Effector memory CD8-positive, alpha-beta T cell (primary cell): Measurements from ENCODE around the gene CH25H.
"Not testable (repeated sequence)": the region's sequence is repeated elsewhere in the genome, so short reads cannot be mapped to it uniquely, and the experiment has no call there.

Experiments used
- ATAC-seq: fragments of 150-1000 bp; cut with Tn5 transposase; replicated peaks from 2 replicates; pipeline ENCODE4 v1.10.0; 2021; ENCODE audit warnings: mild to moderate bottlenecking, moderate library complexity
- DNase-seq, 3 experiments: peaks; one replicate each; pipeline ENCODE4 v3.0.0; 2021
- H3K27ac Mint-ChIP-seq, 2 donors: one replicate each; pipeline ENCODE4 v1.8.0; 2022; ENCODE audit warnings: mild to moderate bottlenecking in 2 of 2, mixed read lengths in 2 of 2, moderate library complexity in 2 of 2
- H3K27me3 Mint-ChIP-seq, 2 donors: one replicate each; pipeline ENCODE4 v1.8.0; 2022; ENCODE audit warnings: mixed read lengths in 2 of 2
- H3K36me3 Mint-ChIP-seq: one replicate; pipeline ENCODE4 v1.8.0; 2022; ENCODE audit warnings: mild to moderate bottlenecking, moderate library complexity, mixed read lengths; ENCODE audit not compliant: insufficient read depth
- H3K4me1 Mint-ChIP-seq, 2 donors: one replicate each; pipeline ENCODE4 v1.8.0; 2022; ENCODE audit warnings: low read depth in 2 of 2, mixed read lengths in 2 of 2
- H3K4me3 Mint-ChIP-seq, 2 donors: one replicate each; pipeline ENCODE4 v1.8.0; 2022; ENCODE audit warnings: mild to moderate bottlenecking in 2 of 2, mixed read lengths in 2 of 2, moderate library complexity in 2 of 2
- H3K9me3 Mint-ChIP-seq, 2 donors: one replicate each; pipeline ENCODE4 v1.8.0; 2022; ENCODE audit warnings: mixed read lengths in 2 of 2

Gene CH25H

DNA sequence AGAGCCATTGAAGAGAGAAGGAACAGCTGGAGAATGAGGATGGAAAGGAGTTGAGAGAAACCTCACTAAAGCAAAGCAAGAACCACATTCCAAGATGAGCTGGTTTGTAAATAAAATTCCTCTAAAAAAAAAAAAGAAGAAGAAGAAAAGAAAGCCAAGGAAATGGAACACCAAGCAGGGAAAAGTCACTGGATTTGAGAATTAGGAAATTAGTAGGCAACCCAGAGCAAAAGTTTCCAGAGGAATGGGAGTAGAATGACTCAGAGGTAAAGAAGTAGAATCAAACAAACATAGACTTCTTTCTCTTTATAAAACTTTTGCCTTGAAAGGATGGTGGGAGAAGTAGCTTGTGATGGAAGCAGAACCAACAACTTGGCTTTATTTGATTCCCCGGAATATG lies 3.9 kb downstream of the CH25H start:
- no peak for ATAC-seq
- Mint-ChIP-seq H3K27ac (no peak overlapping the region), H3K9me3 (no peaks in the 10 kb centered on the region), H3K4me3 (no peak overlapping the region), H3K36me3 (peaks cover 6% of the 10 kb centered on the region), H3K4me1 (peaks cover 14 to 16% of the 10 kb centered on the region in 2 donors), H3K27me3 (peaks cover 0 to 13% of the 10 kb centered on the region in 2 donors)
- DNase-seq: no peak

DNA sequence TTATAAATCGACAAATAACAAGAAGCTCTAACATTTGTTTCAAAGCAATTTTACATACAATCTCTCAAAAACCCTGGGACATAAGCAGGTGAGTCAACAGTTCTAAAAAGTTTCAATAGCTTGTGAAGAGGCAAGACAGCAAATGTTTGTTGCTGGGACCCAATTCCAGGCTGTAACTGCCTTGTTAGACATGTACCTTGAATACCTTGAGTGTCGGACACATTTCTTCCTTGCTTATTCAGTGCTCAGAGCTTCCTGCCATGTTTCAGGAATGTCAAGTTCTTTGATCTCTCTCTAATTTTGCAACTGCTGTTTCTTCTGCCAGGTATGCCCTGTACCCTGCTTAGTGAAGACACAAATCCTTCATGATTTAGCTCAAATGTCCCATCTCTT lies 5.1 kb downstream of the CH25H start:
- H3K27me3 Mint-ChIP-seq: peaks cover 0 to 13% of the 10 kb centered on the region in 2 donors
- no peaks in the 10 kb centered on the region for H3K9me3 Mint-ChIP-seq
- H3K4me1 Mint-ChIP-seq: peaks cover 8 to 15% of the 10 kb centered on the region in 2 donors
- no peak overlapping the region for H3K4me3 Mint-ChIP-seq
- H3K27ac Mint-ChIP-seq: no peak overlapping the region
- DNase-seq (no peak), ATAC-seq (no peak)
- peaks cover 6% of the 10 kb centered on the region for H3K36me3 Mint-ChIP-seq

DNA sequence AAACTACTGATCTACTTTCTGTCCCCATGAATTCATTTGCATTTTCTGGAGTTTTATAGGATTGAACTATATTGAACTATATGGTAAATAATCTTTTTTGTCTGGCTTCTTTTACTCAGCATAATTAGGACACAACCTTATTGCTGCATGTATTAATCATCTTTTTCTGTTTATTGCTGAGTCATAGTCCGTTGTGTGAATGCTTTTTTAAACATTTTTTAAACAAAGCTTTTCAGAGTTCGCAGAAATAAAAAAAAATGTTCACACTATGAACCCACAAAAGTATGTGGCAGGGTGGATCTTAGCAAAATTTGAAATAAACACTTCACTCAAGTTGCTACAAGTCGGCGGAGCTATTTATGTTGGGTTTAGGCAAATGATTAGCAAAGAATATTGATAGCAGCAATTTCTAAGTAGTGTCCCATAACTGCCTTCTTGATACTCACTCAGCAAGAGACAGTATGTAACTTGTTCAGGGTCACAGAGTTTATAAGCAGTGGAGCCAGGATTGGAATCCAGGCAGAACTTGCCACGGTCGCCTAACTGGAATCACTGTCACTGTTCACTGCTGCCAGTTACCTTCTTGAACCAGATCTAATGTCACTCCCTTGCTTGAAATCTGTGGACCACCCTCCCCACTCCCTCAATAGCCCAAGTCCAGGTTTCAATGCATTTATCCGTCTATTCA lies 5.6 kb downstream of the CH25H start:
- ATAC-seq (no peak), DNase-seq (no peak)
- Mint-ChIP-seq H3K4me3 (peak overlapping the region in 1 of 2 donors; percentile 23), H3K9me3 (no peaks in the 10 kb centered on the region), H3K4me1 (peaks cover 3 to 10% of the 10 kb centered on the region in 2 donors), H3K27me3 (peaks cover 0 to 8% of the 10 kb centered on the region in 2 donors), H3K36me3 (peaks cover under 1% of the 10 kb centered on the region), H3K27ac (no peak overlapping the region)

DNA sequence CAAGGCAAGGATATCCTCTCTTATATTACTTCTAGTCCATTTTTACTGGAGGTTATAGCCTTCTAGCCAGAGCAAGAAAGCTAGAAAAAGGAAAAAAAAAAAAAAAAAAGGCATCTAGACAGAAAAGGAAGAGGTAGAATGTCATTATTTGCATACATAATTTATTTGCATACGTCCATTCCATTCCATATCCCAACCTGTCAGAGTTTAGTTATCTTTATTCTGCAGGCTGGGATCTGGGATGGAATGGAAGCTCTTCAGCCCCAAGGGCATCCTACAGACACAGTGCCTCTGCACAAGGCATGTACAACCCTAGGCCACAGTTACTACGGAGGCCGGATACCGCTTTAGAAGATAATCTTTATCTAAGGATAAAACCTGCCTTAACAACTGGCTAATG lies 9.6 kb downstream of the CH25H start:
- Mint-ChIP-seq H3K36me3 (no peaks in the 10 kb centered on the region), H3K4me1 (peaks cover 0 to 7% of the 10 kb centered on the region in 2 donors), H3K27ac (no peak overlapping the region), H3K9me3 (no peaks in the 10 kb centered on the region), H3K4me3 (no peak overlapping the region), H3K27me3 (peaks cover 15 to 20% of the 10 kb centered on the region in 2 donors)
- DNase-seq: no peak
- ATAC-seq: no peak

DNA sequence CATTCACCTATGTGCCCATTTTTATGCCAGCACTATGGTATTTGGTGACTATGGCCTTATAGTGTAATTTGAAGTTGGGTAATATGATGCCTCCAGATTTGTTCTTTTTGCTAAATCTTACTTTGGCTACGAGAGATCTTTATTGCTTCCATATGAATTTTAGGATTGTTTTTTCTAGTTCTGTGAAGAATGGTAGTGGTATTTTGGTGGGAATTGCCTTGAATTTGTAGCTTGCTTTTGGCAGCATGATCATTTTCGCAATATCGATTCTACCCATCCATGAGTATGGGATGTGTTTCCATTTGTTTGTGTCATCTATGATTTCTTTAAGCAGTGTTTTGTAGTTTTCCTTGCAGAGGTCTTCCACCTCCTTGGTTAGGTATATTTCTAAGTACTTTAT lies 15.8 kb downstream of the CH25H start:
- not testable (repeated sequence) for H3K4me3 Mint-ChIP-seq, ATAC-seq

DNA sequence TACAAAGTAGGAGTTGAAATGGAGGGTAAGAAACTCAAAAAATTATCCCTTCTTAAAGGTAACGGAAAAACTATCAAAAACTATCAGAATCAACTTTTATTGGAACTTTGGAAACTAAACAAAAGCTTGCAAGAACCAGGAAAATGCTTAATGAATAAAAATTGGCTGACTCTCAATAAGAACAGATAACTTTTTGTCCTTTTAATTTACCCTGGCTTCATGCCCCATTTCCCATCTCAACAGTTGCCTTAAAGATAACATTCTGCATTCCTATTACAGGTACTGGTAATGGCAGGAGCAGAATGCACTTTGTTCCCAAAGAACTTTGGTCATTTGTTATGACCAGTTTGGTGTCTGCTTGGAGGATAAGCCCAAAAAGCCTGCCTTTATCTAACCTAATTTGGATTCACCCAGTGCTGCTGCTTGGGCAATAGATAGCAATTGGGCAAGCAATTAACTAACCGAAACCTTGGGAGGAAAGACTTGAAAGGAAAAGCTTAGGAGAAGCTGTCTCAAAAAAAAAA lies 17.8 kb downstream of the CH25H start:
- no peak for DNase-seq
- Mint-ChIP-seq H3K27me3 (peaks cover 28 to 47% of the 10 kb centered on the region in 2 donors), H3K4me1 (no peaks in the 10 kb centered on the region), H3K36me3 (no peaks in the 10 kb centered on the region), H3K27ac (no peak overlapping the region), H3K9me3 (no peaks in the 10 kb centered on the region), H3K4me3 (no peak overlapping the region)
- ATAC-seq: no peak

More for the DNA sequence above, 15.8 kb downstream of the CH25H start:
- not testable (repeated sequence) for H3K9me3 Mint-ChIP-seq, H3K4me1 Mint-ChIP-seq, H3K27ac Mint-ChIP-seq, H3K36me3 Mint-ChIP-seq, DNase-seq
- H3K27me3 Mint-ChIP-seq: peaks cover 28 to 43% of the 10 kb centered on the region in 2 donors

DNA sequence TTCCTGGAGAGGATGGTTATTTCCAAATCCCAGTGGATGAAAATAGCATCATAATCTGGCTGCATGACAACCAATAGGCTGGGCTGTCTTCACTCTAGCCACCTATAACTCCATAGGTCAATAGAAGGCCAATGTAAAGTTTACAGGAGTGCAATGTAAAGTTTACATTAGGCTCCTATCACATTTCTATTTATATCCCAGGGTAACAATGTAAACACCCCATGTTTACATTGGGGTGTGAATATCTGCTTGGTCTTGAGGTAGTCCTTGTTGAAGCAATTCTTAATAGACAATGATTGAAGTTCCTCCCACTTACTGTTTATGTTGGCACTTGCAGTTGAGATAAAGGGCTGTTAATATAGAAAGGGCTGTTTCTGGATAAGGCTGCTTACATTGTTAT lies 21.5 kb downstream of the CH25H start:
- H3K36me3 Mint-ChIP-seq: no peaks in the 10 kb centered on the region
- DNase-seq (no peak), ATAC-seq (no peak)
- no peaks in the 10 kb centered on the region for H3K4me1 Mint-ChIP-seq
- no peak overlapping the region for H3K27ac Mint-ChIP-seq
- no peaks in the 10 kb centered on the region for H3K9me3 Mint-ChIP-seq
- H3K27me3 Mint-ChIP-seq: peaks cover 1 to 25% of the 10 kb centered on the region in 2 donors
- H3K4me3 Mint-ChIP-seq: no peak overlapping the region

DNA sequence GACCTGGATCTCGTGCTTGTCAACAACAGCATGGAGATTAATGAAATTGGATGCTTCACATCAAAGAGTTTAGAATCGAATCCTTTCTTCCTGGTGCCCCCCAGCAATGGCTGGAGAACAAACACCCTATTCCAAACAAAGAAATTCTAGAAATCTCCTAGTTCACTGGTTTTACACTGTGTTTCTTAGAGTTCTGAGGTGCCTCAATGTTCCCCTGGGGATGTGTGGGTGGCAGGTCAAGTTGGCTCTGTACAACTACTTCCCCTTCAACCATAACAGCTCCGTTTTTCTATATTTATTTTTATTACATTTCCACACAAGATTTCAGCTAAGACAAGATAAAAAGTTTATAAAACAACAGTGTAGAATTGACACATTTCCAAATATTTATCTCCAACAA lies 22.5 kb downstream of the CH25H start:
- no peaks in the 10 kb centered on the region for H3K36me3 Mint-ChIP-seq
- no peak for ATAC-seq
- H3K27ac Mint-ChIP-seq: no peak overlapping the region

DNA sequence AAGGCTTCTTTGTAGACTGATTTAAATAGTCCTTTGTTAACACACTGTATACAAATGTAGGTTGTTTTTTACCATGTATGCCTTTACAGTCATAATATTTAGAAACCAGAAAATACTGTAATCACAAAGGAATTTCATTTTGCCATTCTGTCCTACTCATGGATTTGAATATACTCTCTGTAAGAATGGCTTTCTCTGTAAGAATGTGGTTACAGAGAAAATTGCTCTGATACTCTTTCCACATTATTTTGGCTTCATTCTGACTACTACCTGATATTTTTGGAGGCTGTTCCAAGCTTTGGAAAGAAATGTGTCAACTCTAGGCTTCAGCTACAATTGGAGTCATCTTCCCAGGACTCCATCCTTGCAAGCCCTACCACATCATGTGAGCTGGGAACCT lies 23.5 kb downstream of the CH25H start:
- H3K4me3 Mint-ChIP-seq: no peak overlapping the region
- H3K27ac Mint-ChIP-seq: no peak overlapping the region
- no peaks in the 10 kb centered on the region for H3K36me3 Mint-ChIP-seq
- peaks cover 0 to 27% of the 10 kb centered on the region in 2 donors for H3K27me3 Mint-ChIP-seq
- no peaks in the 10 kb centered on the region for H3K4me1 Mint-ChIP-seq
- ATAC-seq: no peak
- H3K9me3 Mint-ChIP-seq: no peaks in the 10 kb centered on the region
- no peak for DNase-seq

More for the DNA sequence above, 22.5 kb downstream of the CH25H start:
- H3K4me3 Mint-ChIP-seq: no peak overlapping the region
- no peak for DNase-seq
- H3K4me1 Mint-ChIP-seq: no peaks in the 10 kb centered on the region
- no peaks in the 10 kb centered on the region for H3K9me3 Mint-ChIP-seq
- H3K27me3 Mint-ChIP-seq: peaks cover 0 to 26% of the 10 kb centered on the region in 2 donors

DNA sequence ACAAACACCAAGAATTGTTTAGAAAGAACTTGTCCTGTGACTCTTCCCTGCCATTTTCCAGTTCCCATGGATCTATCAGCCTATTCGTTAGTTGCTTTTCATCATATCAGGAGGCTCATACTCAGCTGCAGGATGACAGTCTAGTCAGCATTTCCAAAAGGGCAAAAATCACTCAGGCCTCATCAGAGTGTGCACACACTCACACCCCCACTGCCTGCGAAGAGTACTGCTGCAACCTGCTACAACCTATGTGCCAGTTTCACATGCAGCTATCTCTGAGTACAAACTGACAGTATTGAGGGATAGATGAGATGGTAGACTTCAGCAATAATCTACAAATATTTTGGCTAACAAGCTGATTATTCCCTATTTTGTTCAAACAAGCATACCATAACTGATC lies 24.2 kb downstream of the CH25H start:
- no peak overlapping the region for H3K27ac Mint-ChIP-seq
- no peaks in the 10 kb centered on the region for H3K4me1 Mint-ChIP-seq
- peaks cover 0 to 27% of the 10 kb centered on the region in 2 donors for H3K27me3 Mint-ChIP-seq
- ATAC-seq: no peak
- DNase-seq: no peak
- H3K36me3 Mint-ChIP-seq: no peaks in the 10 kb centered on the region
- no peaks in the 10 kb centered on the region for H3K9me3 Mint-ChIP-seq
- no peak overlapping the region for H3K4me3 Mint-ChIP-seq

DNA sequence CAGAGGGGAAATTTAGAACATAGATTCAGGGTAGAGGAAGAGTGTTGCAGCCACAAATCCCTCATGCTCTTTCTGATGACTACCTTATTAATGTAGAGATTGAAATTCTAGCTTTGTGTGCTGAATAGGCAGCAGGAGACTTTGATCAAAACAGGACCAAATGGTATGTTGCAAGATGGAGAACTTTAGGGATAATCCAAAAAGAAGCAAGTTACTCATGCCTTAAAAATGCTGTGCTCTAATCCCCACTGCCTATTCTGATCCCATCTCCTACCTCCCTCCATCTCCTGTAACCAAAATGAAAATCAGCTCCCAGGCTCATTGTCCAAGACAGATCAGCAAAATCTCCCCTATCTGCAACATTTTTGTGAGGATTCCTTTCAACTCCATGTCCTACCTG lies 31.3 kb downstream of the CH25H start:
- DNase-seq (no peak), ATAC-seq (no peak)
- Mint-ChIP-seq H3K27ac (no peak overlapping the region), H3K4me1 (no peaks in the 10 kb centered on the region), H3K4me3 (no peak overlapping the region), H3K36me3 (no peaks in the 10 kb centered on the region), H3K9me3 (no peaks in the 10 kb centered on the region), H3K27me3 (peaks cover 28 to 32% of the 10 kb centered on the region in 2 donors)

DNA sequence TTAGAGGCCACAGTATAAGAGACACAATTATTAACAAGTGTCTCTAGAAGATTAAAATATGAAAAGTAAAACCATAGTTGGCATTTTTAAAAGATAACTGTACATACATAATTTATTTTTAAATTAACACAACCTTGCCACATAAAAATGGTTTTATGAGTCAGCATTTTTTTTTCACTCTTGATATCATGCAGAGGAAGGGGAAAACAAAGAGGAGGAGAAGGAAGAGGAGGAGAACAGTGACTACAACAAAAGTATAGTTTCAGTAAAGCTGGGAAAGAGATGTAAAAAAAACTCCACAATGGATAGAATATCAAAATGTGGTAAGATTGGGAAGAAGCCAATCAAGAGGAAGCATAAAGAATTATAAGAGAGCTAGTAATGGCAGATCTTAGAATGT lies 34.0 kb downstream of the CH25H start:
- Mint-ChIP-seq H3K4me1 (no peaks in the 10 kb centered on the region), H3K9me3 (no peaks in the 10 kb centered on the region), H3K27ac (no peak overlapping the region), H3K4me3 (no peak overlapping the region), H3K27me3 (peaks cover 35 to 38% of the 10 kb centered on the region in 2 donors), H3K36me3 (no peaks in the 10 kb centered on the region)
- DNase-seq: no peak
- ATAC-seq: no peak

DNA sequence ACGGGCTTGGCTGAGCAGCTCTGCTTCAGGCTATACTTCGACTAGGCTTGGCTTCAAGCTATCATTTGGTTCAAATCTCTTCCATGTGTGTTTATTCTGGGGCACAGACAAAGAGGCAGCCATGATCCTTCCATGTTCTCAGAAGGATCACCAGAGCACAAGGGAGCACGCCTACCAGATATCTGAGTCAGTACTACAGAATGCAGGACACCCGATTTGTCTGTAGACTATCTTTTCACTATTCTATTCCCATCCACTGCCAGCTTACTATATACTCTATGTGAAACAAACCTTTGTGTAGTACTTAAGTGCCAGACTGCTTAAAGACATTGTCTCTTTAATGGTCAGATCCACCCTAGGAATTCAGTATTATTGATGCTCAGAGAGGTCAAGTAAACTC lies 35.1 kb downstream of the CH25H start:
- no peak for ATAC-seq
- no peaks in the 10 kb centered on the region for H3K4me1 Mint-ChIP-seq
- H3K4me3 Mint-ChIP-seq: no peak overlapping the region
- H3K27me3 Mint-ChIP-seq: peaks cover 35 to 38% of the 10 kb centered on the region in 2 donors
- no peaks in the 10 kb centered on the region for H3K9me3 Mint-ChIP-seq
- H3K27ac Mint-ChIP-seq: no peak overlapping the region
- no peak for DNase-seq
- no peaks in the 10 kb centered on the region for H3K36me3 Mint-ChIP-seq

DNA sequence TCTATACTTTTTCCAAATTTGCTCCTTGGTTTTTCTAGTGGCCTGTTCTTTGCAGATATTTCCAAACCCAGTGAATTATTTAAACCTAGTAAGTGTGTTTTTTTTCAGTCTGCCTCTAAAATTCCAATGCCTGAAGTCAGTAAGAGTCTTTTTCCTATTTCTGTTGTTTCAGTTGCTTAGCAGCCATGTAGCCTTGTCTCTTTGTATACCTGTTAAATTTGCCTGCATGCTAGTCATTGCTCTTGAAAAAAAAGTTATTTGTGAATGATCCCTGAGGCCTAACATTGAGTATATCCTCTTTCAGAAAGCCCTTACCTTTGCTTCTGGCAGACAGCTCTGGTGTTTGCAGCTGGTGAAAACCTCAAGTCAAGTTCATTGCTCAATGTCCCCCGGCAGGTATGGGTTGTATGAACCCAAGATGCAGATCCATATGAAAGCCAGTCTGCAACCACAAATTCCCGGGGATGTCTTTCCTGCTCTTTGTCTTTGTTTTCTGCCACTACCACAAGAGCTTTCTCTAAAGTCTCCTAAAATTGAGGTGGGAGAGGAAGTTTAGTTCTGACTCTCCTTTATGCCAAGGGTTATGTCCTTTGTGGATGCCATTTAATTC lies 35.7 kb downstream of the CH25H start:
- Mint-ChIP-seq H3K36me3 (no peaks in the 10 kb centered on the region), H3K9me3 (no peaks in the 10 kb centered on the region), H3K4me1 (no peaks in the 10 kb centered on the region), H3K27me3 (peaks cover 41 to 42% of the 10 kb centered on the region in 2 donors), H3K27ac (no peak overlapping the region), H3K4me3 (no peak overlapping the region)
- DNase-seq (no peak), ATAC-seq (no peak)
